DND-41 (cell line): Measurements from ENCODE around the gene LAMB3.

Source experiments
- EZH2 ChIP-seq: IDR thresholded peaks from 3 replicates; pipeline ENCODE4 v1.6.1; 2012; ENCODE audit warnings: borderline replicate concordance, low read depth, mild to moderate bottlenecking, moderate library complexity, low read length, inconsistent platforms; ENCODE audit not compliant: severe bottlenecking
- TF ChIP-seq, protein P1 (sequence below): IDR thresholded peaks from 2 replicates; pipeline ENCODE4 v1.5.1; 2012; ENCODE audit warnings: borderline replicate concordance, low read length, moderate library complexity, mild to moderate bottlenecking; ENCODE audit not compliant: poor library complexity, severe bottlenecking; ENCODE audit errors: extremely low read depth

DNA sequence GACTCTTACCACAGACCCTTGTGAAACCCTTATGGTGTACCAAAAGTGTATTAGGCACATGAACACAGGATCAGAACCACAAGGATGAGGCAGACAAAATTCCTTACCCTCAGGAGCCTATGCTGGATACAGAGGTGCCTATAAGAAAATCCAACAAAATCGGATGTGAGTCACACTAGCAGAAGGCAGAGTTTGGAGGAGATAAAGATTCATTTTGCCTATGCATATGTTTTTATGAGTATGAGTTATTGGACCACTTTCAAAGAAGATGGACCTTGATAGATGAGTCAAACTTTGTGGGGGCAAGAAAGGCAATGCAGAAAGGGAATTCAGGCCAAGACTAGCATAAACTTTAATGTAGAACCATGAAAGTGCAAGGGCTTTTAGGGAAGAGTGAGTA is 51.7 kb downstream of the LAMB3 start:
- TF ChIP-seq, protein P1, sequence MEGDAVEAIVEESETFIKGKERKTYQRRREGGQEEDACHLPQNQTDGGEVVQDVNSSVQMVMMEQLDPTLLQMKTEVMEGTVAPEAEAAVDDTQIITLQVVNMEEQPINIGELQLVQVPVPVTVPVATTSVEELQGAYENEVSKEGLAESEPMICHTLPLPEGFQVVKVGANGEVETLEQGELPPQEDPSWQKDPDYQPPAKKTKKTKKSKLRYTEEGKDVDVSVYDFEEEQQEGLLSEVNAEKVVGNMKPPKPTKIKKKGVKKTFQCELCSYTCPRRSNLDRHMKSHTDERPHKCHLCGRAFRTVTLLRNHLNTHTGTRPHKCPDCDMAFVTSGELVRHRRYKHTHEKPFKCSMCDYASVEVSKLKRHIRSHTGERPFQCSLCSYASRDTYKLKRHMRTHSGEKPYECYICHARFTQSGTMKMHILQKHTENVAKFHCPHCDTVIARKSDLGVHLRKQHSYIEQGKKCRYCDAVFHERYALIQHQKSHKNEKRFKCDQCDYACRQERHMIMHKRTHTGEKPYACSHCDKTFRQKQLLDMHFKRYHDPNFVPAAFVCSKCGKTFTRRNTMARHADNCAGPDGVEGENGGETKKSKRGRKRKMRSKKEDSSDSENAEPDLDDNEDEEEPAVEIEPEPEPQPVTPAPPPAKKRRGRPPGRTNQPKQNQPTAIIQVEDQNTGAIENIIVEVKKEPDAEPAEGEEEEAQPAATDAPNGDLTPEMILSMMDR = no peak
- no peak for TF ChIP-seq EZH2
